HL-60/S4 treated with phorbol 12-myristate 13-acetate at 8.2 ng/mL for 4 days and 3 days (cell line): ENCODE results near the gene PAQR9.

ENCODE experiments used
- in situ Hi-C: fragments of 300-500 bp; cut with MboI; formaldehyde crosslinking; loops from 2 replicates; pipeline ENCODE4 v1.15.0; 2022; ENCODE audit warnings: low sequenced_read_pairs

PAQR9 gene

DNA sequence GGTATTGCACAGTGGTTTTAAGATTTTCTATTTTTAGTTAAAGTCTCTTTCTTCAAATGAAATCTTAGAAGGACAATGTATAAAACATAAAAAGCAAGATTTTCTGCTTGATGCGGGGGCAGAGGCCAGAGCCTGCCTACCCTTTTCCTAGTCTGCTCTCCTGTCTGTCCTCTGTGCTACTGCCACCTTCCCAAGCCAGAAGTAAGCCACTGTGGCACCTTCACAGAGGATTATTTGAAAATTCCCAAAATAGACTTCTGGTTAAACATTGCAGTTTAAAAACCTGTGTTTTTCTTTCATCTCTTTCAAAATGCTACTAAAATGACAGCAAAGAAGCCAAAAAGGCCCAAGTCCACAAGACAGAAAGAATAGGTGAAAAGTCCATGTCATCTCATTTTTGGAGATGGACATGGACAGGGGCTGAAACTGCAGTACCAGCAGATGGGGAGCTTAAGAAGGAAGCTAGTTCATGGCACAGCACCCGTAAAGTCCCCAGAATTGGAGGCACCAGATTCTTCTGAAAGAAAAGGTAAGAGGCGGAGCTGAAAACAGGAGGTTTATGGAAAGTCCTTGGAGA, 37.0 kb downstream of the PAQR9 start:
- in situ Hi-C loops: loop anchor here (10.0 kb wide), 1 partner anchor 68 kb away; no protein-coding TSS in a partner anchor

DNA sequence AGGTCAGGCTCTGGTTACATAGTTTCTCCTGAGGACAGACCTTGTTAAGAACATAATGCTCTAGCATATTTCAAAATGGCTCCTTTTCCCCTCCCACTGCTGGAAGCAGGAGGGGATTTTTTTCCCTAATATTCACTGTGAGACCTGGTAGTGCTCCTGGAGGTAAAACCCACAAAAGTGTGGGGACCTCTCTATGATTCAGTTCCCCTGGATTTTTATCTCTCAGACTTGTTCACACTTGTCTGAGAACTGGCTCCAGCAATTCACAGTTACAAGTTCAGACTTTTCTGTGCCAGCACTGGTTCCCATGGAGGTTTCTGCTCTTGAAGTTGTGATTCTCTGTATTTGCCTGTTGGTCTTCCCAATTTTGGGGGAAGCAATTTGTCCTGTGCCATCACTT, 38.3 kb downstream of the PAQR9 start:
- in situ Hi-C loops: loop anchor here (10.0 kb wide), 1 partner anchor 70 kb away; no protein-coding TSS in a partner anchor

DNA sequence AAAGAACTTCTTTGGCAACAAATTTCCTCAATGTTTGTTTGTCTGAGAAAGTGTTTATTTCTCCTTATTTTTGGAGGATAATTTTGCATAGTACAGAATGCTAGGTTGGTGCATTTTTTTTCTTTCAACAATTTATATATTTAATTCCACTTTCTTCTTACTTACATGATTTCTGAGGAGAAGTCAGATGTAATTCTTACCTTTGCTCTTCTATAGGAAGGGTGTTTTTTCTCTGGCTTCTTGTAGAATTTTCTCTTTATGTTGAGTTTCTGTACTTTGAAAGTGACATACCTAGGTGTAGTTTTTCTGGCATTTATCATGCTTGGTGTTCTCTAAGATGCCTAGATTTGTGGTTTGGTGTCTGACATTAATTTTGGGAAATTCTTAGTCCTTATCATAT, 39.8 kb downstream of the PAQR9 start:
- in situ Hi-C loops: loop anchor here (10.0 kb wide), 1 partner anchor 71 kb away; no protein-coding TSS in a partner anchor

DNA sequence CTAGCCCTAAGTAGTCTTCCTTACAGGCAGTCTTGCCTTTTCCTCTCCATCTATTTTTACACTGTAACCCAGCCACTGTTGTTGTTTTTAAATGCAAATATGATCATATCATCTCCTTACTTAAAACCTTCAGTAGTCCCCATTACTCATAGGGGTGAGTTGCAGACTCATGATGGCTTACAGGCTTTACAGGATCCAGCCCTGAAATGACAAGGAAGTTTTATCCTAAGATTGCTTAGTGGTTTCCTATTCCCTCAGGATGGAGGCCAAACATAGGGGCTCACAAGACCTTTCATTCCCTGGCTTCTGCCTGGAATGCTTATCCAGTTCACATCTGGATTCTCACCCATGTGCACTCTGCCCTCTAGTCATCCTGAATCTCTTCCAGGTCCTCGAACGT, 46.9 kb downstream of the PAQR9 start:
- in situ Hi-C loops: no loop called here

DNA sequence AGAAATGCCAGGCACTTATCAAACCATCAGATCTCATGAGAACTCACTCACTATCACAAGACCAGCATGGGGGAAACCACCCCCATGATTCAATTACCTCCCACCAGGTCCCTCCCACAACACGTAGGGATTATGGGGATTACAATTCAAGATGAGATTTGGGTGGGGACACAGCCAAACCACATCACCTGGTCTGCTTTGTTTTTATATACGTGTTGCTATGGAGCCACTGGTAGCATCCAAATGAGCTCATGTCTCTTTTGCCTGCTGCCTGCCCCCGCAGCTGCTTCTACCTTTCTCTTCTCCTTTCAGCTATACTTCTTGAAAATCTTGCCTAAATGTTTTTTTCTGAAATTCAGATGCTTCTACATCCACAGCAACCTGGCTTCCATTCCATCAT, 47.8 kb downstream of the PAQR9 start:
- in situ Hi-C loops: no loop called here

DNA sequence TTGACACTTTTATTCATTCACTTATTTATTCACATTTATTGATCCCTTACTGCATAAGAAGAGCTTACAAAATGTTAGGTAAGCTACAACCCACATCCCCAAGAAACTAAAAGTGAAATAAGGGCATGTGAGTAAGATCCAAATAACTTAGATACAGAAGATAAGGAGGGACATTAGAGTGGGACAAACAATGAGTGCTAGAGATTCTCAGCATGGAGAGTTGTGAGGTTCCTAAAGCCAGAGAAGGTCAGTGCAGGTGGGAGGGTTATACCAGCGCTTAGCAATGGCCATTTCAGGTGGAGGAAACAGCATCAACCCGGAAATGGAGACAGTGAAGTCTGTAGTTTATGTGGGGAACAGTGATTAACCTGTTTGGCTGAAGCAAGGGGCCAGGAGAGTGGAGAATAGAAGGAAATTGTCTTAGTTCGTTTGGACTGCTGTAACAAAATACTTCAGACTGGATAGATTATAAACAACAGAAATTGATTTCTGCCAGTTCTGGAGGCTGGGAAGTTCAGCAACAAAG, 49.1 kb downstream of the PAQR9 start:
- in situ Hi-C loops: no loop called here

DNA sequence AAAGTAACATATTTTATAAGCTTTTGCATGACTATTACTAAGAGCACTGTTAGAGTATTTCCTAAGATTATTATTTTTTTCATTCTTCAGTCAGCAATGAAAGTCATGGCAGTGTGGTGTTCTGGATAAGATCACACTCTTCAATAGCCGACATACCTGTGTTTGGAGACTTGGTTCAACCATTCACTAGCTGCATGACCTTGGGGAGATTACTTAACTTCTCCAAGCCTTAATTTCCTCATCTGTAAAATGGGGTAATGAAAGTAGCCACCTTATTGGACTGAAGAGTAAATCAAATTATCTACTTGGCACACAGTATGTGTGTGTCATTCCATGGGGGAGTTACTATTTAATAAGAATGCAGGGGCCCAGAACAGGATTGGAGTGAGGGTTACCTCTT, 50.0 kb downstream of the PAQR9 start:
- in situ Hi-C loops: no loop called here

DNA sequence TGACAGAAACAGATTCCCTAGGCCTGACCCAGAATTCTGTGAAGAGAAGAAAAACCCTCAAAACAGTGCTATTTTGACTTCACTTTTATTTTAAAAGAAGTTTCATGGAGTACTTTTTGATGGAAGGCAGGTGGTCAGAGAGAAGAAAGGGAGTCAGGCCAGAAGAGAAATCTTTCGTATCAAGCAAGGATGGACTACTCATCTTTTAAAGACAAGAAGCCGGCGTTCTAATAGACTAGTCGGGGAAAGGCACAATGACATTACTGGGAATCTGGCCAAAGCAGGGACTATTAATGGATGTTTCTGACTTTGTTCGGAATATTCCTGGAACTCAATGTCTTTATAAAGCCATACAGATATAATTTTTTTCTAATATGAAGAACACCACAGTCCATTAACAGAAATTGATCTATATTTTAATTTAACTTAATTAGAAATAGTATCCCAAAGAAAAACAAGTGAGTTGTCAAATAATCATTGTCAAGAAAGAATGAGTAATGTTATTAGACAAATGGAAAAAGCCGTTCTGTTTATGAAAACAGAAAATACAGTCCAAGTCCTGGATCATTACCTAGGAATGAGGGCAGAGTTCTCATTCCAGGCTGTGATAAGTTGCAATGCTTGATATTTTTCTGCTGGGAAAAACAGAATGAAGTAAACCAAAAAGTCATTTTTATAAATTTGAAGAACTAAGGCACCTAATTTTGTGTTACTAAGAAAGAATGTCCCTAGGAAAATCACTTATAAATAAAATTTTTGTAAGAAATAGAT, 50.9 kb downstream of the PAQR9 start:
- in situ Hi-C loops: no loop called here
